HCEC 1CT (cell line): ENCODE results near the gene TAPT1.
A peak's percentile ranks its signal among the peaks of the same experiment; 100 is the strongest.
"Not testable (repeated sequence)": the region's sequence is repeated elsewhere in the genome, so short reads cannot be mapped to it uniquely, and the experiment has no call there.

Experiments
- DNase-seq: peaks from one replicate; pipeline ENCODE4 v3.0.0-alpha.2; 2017

Gene TAPT1

GRCh38 chr4:16225863-16226815 lies at the start of gene TAPT1:
Gene TAPT1 (minus strand): TSS chr4:16226471. CDS start chr4:16226457, 14 bp downstream.
- peak; percentile 57 for DNase-seq

GRCh38 chr4:16271411-16271810 lies 45.1 kb upstream of the TAPT1 start:
- no peak for DNase-seq

GRCh38 chr4:16270454-16271328 lies 44.4 kb upstream of the TAPT1 start:
- DNase-seq, result no peak

GRCh38 chr4:16269742-16270453 lies 43.6 kb upstream of the TAPT1 start:
- not testable (repeated sequence) for DNase-seq

GRCh38 chr4:16269240-16269639 lies 43.0 kb upstream of the TAPT1 start:
- DNase-seq, result no peak

- DNase-seq, result no peak
Observed at GRCh38 chr4:16268290-16268689, 42.0 kb upstream of the TAPT1 start.

- DNase-seq, result no peak
Observed at GRCh38 chr4:16267639-16268038, 41.4 kb upstream of the TAPT1 start.

GRCh38 chr4:16265820-16266219 lies 39.5 kb upstream of the TAPT1 start:
- no peak for DNase-seq

- DNase-seq, result peak; percentile 45
Observed at GRCh38 chr4:16264798-16265197, 38.5 kb upstream of the TAPT1 start.

- no peak for DNase-seq
Observed at GRCh38 chr4:16263056-16263455, 36.8 kb upstream of the TAPT1 start.

- no peak for DNase-seq
Observed at GRCh38 chr4:16262188-16262587, 35.9 kb upstream of the TAPT1 start.

- DNase-seq, result no peak
Observed at GRCh38 chr4:16261313-16261878, 35.1 kb upstream of the TAPT1 start.

- DNase-seq, result no peak
Observed at GRCh38 chr4:16259889-16260246, 33.6 kb upstream of the TAPT1 start.

GRCh38 chr4:16259241-16259888 lies 33.1 kb upstream of the TAPT1 start:
- DNase-seq, result no peak

- no peak for DNase-seq
Observed at GRCh38 chr4:16257611-16258010, 31.3 kb upstream of the TAPT1 start.

GRCh38 chr4:16256343-16256742 lies 30.1 kb upstream of the TAPT1 start:
- DNase-seq, result no peak

GRCh38 chr4:16255730-16256129 lies 29.5 kb upstream of the TAPT1 start:
- no peak for DNase-seq

GRCh38 chr4:16253127-16253960 lies 27.1 kb upstream of the TAPT1 start:
- DNase-seq, result peak; percentile 81

- DNase-seq, result no peak
Observed at GRCh38 chr4:16250661-16251365, 24.5 kb upstream of the TAPT1 start.

GRCh38 chr4:16248605-16249004 lies 22.3 kb upstream of the TAPT1 start:
- DNase-seq, result no peak

GRCh38 chr4:16245241-16245640 lies 19.0 kb upstream of the TAPT1 start:
- no peak for DNase-seq
